ENCODE results near the gene VASP.

The VASP gene

DNA sequence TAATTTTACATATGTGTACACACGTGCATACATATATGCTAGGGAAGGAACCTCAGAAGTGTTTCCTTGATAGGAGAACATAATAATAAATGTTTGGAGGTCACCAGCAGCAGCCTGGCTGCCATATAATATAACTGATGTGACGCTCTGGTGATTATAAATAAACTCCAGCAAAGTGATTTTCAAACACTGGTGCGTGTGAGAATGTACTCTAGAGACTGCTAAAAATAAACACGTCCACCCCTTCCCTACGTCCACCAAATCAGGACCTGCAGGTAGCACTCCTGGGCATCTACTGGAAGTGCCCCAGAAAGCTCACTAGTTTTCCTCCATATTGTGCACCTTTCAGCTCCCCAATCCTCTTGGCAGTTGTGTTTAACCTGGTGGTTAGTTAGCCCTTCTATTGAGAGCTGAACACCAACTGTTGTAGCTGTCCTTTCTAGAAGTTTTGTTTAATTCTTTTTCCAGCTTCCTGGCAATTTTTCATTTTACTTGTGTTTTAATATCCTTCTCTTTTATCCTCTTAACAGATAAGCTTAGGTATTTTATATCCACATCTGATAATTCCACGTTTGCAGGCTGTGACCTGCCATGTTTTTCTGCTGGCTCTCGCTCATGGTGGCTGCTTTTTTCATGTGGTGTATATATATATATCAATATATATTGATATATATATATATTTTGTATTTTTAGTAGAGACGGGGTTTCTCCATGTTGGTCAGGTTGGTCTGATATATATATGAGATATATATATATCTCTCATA lies 64.4 kb downstream of the VASP start:
- no peak overlapping the region for H3K9ac ChIP-seq (ENCODE audit: low read length)
- H3K4me3 ChIP-seq (ENCODE audit: low read length): no peak overlapping the region
- no peak for DNase-seq (ENCODE audit: low read depth)
- peaks cover 23% of the 10 kb centered on the region for H3K4me1 ChIP-seq (ENCODE audit: control insufficient read depth, insufficient read depth, low read length)
- H3K27me3 ChIP-seq (replicated peaks; ENCODE audit: control insufficient read depth, insufficient read depth, low read length): no peaks in the 10 kb centered on the region
- H3K9me3 ChIP-seq (ENCODE audit: control insufficient read depth, low read length): no peaks in the 10 kb centered on the region
- H3K36me3 ChIP-seq (ENCODE audit: control insufficient read depth, insufficient read depth, low read length, severe bottlenecking): no peaks in the 10 kb centered on the region

GRCh38 chr19:45574526-45574925 lies 67.2 kb downstream of the VASP start:
- H3K4me3 ChIP-seq (ENCODE audit: low read length): no peak overlapping the region

GRCh38 chr19:45575216-45575615 lies 67.9 kb downstream of the VASP start:
- Histone ChIP-seq H3K27me3 (replicated peaks; ENCODE audit: control insufficient read depth, insufficient read depth, low read length) (no peaks in the 10 kb centered on the region), H3K36me3 (ENCODE audit: control insufficient read depth, insufficient read depth, low read length, severe bottlenecking) (no peaks in the 10 kb centered on the region), H3K9ac (ENCODE audit: low read length) (no peak overlapping the region), H3K4me3 (ENCODE audit: low read length) (no peak overlapping the region), H3K4me1 (ENCODE audit: control insufficient read depth, insufficient read depth, low read length) (peaks cover 21% of the 10 kb centered on the region), H3K9me3 (ENCODE audit: control insufficient read depth, low read length) (no peaks in the 10 kb centered on the region)
- DNase-seq (ENCODE audit: low read depth): no peak

More at GRCh38 chr19:45574526-45574925, 67.2 kb downstream of the VASP start:
- Histone ChIP-seq H3K36me3 (ENCODE audit: control insufficient read depth, insufficient read depth, low read length, severe bottlenecking) (no peaks in the 10 kb centered on the region), H3K9me3 (ENCODE audit: control insufficient read depth, low read length) (no peaks in the 10 kb centered on the region), H3K9ac (ENCODE audit: low read length) (no peak overlapping the region), H3K27me3 (replicated peaks; ENCODE audit: control insufficient read depth, insufficient read depth, low read length) (no peaks in the 10 kb centered on the region), H3K4me1 (ENCODE audit: control insufficient read depth, insufficient read depth, low read length) (peaks cover 27% of the 10 kb centered on the region)
- no peak for DNase-seq (ENCODE audit: low read depth)

Measured in adipocyte (in vitro differentiated cells).